A549 (cell line): ENCODE results near the gene TXN2.

Experiments used
- BCL3 ChIP-seq: fragments of >200 bp; sonication (Bioruptor Twin); formaldehyde crosslinking; IDR thresholded peaks from 3 replicates; pipeline ENCODE4 v1.6.1; 2016
- CTCF ChIP-seq: fragments of >200 bp; sonication (Bioruptor Twin); formaldehyde crosslinking; IDR thresholded peaks from 3 replicates; pipeline ENCODE4 v1.5.1; 2016
- EHMT2 ChIP-seq: fragments of 200-600 bp; sonication (generic); IDR thresholded peaks from 2 replicates; pipeline ENCODE4 v1.6.1; 2016; ENCODE audit warnings: antibody characterized with exemption, low read depth, mild to moderate bottlenecking, moderate library complexity
- NR3C1 ChIP-seq: fragments of >200 bp; sonication (Bioruptor Twin); formaldehyde crosslinking; IDR thresholded peaks from 3 replicates; pipeline ENCODE4 v1.6.1; 2017
- POLR2A ChIP-seq: IDR thresholded peaks from 2 replicates; pipeline ENCODE4 v1.6.1; 2012; ENCODE audit warnings: mild to moderate bottlenecking, low read length
- RCOR1 ChIP-seq: fragments of 150-350 bp; IDR thresholded peaks from 2 replicates; pipeline ENCODE4 v1.6.1; 2014; ENCODE audit warnings: antibody characterized with exemption, low read length, low read depth

- TF ChIP-seq CTCF (no peak), BCL3 (no peak), RCOR1 (no peak), POLR2A (no peak), NR3C1 (no peak), EHMT2 (no peak)
Observed at GRCh38 chr22:36512991-36513390, 31.6 kb upstream of the TXN2 start.
